MG63 (cell line): ENCODE data around the gene SLFN5. TPM values are rescaled to one million over a fixed set of nuclear protein-coding genes. Genes with fewer than 3 reads are reported as not detected.
"Not testable (repeated sequence)": the region's sequence is repeated elsewhere in the genome, so short reads cannot be mapped to it uniquely, and the experiment has no call there.

Source experiments
- DNase-seq: peaks from one replicate; pipeline ENCODE4 v3.0.0-alpha.2; 2020
- H3K27me3 ChIP-seq: fragments of 250-450 bp; sonication (Bioruptor Pico); 2 replicates; pipeline ENCODE4 v1.5.1; 2020; ENCODE audit warnings: mild to moderate bottlenecking, moderate library complexity
- H3K36me3 ChIP-seq: fragments of 250-450 bp; sonication (Bioruptor Pico); 2 replicates; pipeline ENCODE4 v1.5.1; 2020; ENCODE audit warnings: mild to moderate bottlenecking, moderate library complexity
- H3K4me3 ChIP-seq: fragments of 250-450 bp; sonication (Bioruptor Pico); 2 replicates; pipeline ENCODE4 v1.5.1; 2020; ENCODE audit warnings: mild to moderate bottlenecking, moderate library complexity
- H3K9me3 ChIP-seq: fragments of 250-450 bp; sonication (Bioruptor Pico); 2 replicates; pipeline ENCODE4 v1.5.1; 2020; ENCODE audit warnings: mild to moderate bottlenecking, moderate library complexity
- total RNA-seq: library from RNA; depleted of rRNA; stranded (reverse); fragments of >200 nt; shearing (Covaris generic); gene quantifications from 2 replicates; pipeline ENCODE4 v1.2.3, GENCODE V29; 2014; ENCODE audit warnings: low replicate concordance; rRNA removed

Gene SLFN5
- 4.0 and 11.0 TPM in 2 replicates for total RNA-seq

GRCh38 chr17:35242805-35243560 lies at the start of gene SLFN5:
Gene SLFN5, plus strand, starts transcription at chr17:35243072. Its CDS starts 15,619 bp downstream, at chr17:35258691.
- H3K36me3 ChIP-seq: peaks cover 13% of the 10 kb centered on the region
- H3K4me3 ChIP-seq: peak within 1 kb of the TSS; percentile 81
- DNase-seq: peak; percentile 91
- H3K27me3 ChIP-seq: no peaks in the 10 kb centered on the region
- H3K9me3 ChIP-seq: no peaks in the 10 kb centered on the region

- not testable (repeated sequence) for H3K4me3 ChIP-seq, DNase-seq, H3K9me3 ChIP-seq, H3K27me3 ChIP-seq, H3K36me3 ChIP-seq
Observed at GRCh38 chr17:35194001-35194400, 48.9 kb upstream of the SLFN5 start, which contains the start of gene SLC35G3. Gene SLC35G3, minus strand, starts transcription at chr17:35194393. Its CDS starts 86 bp downstream, at chr17:35194307.

DNA sequence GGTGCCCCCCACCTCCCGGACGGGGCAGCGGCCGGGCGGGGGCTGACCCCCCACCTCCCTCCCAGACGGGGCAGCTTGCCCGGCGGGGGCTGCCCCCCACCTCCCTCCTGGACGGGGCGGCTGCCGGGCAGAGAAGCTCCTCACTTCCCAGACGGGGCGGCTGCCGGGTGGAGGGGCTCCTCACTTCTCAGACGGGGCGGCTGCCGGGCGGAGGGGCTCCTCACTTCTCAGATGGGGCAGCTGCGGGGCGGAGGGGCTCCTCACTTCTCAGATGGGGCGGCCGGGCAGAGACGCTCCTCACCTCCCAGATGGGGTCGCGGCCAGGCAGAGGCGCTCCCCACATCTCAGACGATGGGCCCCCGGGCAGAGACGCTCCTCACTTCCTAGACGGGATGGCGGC lies 47.8 kb upstream of the SLFN5 start:
- not testable (repeated sequence) for H3K9me3 ChIP-seq, H3K4me3 ChIP-seq, H3K27me3 ChIP-seq, H3K36me3 ChIP-seq, DNase-seq

GRCh38 chr17:35202582-35202981 lies 40.3 kb upstream of the SLFN5 start:
- not testable (repeated sequence) for DNase-seq, H3K27me3 ChIP-seq, H3K36me3 ChIP-seq, H3K9me3 ChIP-seq, H3K4me3 ChIP-seq

DNA sequence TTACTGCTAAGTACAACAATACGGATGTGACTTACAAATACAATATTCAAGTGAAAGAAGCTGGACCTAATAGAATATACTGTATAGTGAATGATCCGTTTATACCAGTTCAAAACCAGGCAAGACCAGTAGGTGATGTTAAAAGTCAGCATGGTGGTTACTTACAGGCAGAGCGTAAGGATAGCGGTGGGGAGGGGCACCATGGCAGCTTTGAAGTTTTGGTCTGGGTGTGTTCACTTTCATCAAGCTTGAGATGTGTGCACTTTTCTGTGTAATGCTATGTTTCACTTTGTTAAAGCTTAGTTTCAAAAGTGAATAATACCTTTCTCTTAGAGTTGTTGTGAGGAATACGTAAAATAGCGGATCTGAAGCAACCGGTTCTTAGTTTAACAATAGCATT lies 32.1 kb upstream of the SLFN5 start:
- no peaks in the 10 kb centered on the region for H3K9me3 ChIP-seq
- no peak overlapping the region for H3K4me3 ChIP-seq
- peaks cover 12% of the 10 kb centered on the region; the same call in 1 of the 2 replicates for H3K27me3 ChIP-seq
- no peak for DNase-seq
- H3K36me3 ChIP-seq: no peaks in the 10 kb centered on the region

DNA sequence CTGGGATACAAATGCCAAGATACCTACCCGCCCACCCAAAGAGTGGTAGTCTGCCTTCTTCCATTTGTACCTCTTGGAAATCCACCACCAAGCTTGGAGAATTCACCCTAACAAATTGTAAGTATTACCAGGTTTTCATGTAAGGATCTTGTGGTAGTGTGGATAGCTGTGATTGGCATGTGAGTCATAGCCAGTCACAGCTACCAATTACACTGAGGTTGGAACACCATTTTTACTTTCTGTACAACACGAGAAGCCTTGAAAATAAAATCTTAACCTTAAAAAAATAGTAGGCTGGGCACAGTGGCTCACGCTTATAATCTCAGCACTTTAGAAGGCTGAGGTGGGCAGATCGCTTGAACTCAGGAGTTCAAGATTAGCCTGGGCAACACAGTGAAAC lies 30.2 kb upstream of the SLFN5 start:
- Histone ChIP-seq H3K4me3 (no peak overlapping the region), H3K9me3 (no peaks in the 10 kb centered on the region), H3K36me3 (no peaks in the 10 kb centered on the region), H3K27me3 (peaks cover 13% of the 10 kb centered on the region; the same call in 1 of the 2 replicates)
- no peak for DNase-seq

- DNase-seq: no peak
- no peaks in the 10 kb centered on the region for H3K9me3 ChIP-seq
- H3K4me3 ChIP-seq: no peak overlapping the region
- H3K27me3 ChIP-seq: peaks cover 10% of the 10 kb centered on the region; the same call in 1 of the 2 replicates
- H3K36me3 ChIP-seq: no peaks in the 10 kb centered on the region
Observed at GRCh38 chr17:35213412-35213940, 29.4 kb upstream of the SLFN5 start.

DNA sequence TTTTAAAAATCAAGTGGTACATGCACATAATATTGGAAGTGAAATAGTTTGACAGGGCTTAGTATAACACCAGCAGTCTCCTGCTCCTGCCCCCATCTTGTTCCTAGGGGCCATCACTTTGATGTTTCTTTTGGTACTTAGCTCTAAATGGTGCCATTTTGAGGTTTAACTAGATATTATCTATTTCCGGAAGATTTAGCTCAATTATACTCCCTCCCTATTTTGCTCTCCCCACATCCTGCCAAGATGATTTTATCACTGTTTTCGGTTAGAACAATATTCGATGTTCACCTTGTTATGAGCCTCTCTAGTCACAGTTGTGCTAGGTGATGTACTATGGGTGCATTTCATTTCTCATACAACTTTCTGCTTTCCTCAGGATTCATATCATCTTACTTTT lies 28.7 kb upstream of the SLFN5 start:
- no peaks in the 10 kb centered on the region for H3K36me3 ChIP-seq
- peaks cover 10% of the 10 kb centered on the region; the same call in 1 of the 2 replicates for H3K27me3 ChIP-seq
- no peak overlapping the region for H3K4me3 ChIP-seq
- DNase-seq: no peak
- H3K9me3 ChIP-seq: no peaks in the 10 kb centered on the region

GRCh38 chr17:35214631-35215273 lies 28.1 kb upstream of the SLFN5 start:
- no peaks in the 10 kb centered on the region for H3K36me3 ChIP-seq
- H3K27me3 ChIP-seq: peaks cover 10% of the 10 kb centered on the region; the same call in 1 of the 2 replicates
- DNase-seq: no peak
- H3K9me3 ChIP-seq: no peaks in the 10 kb centered on the region
- no peak overlapping the region for H3K4me3 ChIP-seq

DNA sequence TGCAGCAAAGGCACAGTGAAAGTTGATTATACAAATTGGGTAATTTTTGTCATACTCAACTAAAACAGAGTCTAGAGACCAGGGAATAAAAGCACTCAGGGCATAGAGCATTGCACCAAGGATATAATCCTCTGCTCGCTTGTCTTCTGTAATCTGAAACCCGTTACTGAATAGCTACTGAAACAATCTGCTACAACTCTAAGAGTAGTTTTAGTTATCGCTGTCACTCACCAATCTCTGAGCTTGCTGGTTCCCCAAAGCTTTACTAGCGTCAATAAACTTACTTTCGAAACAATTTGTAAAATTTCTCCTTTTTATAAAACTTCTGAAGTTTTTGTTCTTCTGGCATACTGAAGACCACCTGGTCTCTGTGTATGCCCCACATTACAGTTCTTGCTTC lies 25.8 kb upstream of the SLFN5 start:
- no peaks in the 10 kb centered on the region for H3K9me3 ChIP-seq
- no peak for DNase-seq
- H3K27me3 ChIP-seq: peaks cover 10% of the 10 kb centered on the region; the same call in 1 of the 2 replicates
- H3K36me3 ChIP-seq: no peaks in the 10 kb centered on the region
- no peak overlapping the region for H3K4me3 ChIP-seq

GRCh38 chr17:35218915-35219314 lies 24.0 kb upstream of the SLFN5 start:
- DNase-seq: no peak
- no peaks in the 10 kb centered on the region for H3K36me3 ChIP-seq
- H3K4me3 ChIP-seq: no peak overlapping the region
- peaks cover 4% of the 10 kb centered on the region; the same call in 1 of the 2 replicates for H3K27me3 ChIP-seq
- no peaks in the 10 kb centered on the region for H3K9me3 ChIP-seq

DNA sequence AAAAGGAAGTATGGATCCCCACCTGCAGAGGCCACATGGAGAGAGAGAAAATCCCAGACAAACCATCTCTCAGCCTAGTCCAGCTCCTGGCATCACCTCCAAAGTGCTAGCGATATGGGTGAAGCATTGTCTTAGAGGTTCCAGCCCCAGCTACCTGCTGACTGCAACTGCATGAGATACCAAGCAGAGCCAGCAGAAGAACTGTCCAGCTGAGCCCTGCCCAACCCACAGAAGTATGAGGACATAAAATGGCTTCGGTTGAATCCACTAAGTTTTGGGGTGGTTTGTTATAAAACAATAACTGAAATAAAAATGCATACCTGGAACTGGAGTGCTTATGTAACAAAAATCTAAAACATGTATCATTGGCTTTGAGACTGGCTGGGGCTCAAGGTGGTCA lies 20.4 kb upstream of the SLFN5 start:
- H3K9me3 ChIP-seq: no peaks in the 10 kb centered on the region
- no peak for DNase-seq
- H3K4me3 ChIP-seq: no peak overlapping the region
- H3K27me3 ChIP-seq: no peaks in the 10 kb centered on the region
- H3K36me3 ChIP-seq: no peaks in the 10 kb centered on the region

DNA sequence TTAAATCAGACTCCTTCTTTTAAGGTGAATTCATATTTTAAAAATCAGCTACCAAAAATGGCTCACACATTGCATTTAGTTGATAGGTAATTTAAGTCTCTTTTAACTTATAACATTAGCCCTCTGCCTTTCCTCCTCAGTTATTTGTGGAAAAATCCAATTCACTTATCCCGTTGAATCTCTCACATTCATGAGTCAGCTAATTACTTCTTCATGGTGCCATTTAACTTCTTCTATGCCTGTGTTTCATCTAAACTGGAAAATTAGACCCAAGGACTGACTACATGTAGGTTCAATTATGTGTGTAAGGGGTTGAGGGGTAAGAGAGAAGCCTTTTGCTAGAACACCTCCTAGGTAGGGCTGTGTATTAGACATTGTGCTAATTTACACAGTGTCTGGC lies 18.4 kb upstream of the SLFN5 start:
- Histone ChIP-seq H3K36me3 (no peaks in the 10 kb centered on the region), H3K9me3 (no peaks in the 10 kb centered on the region), H3K4me3 (no peak overlapping the region), H3K27me3 (no peaks in the 10 kb centered on the region)
- no peak for DNase-seq

- H3K9me3 ChIP-seq: no peaks in the 10 kb centered on the region
- H3K4me3 ChIP-seq: no peak overlapping the region
- no peaks in the 10 kb centered on the region for H3K27me3 ChIP-seq
- no peaks in the 10 kb centered on the region for H3K36me3 ChIP-seq
- DNase-seq: no peak
Observed at GRCh38 chr17:35227546-35227945, 15.3 kb upstream of the SLFN5 start.

DNA sequence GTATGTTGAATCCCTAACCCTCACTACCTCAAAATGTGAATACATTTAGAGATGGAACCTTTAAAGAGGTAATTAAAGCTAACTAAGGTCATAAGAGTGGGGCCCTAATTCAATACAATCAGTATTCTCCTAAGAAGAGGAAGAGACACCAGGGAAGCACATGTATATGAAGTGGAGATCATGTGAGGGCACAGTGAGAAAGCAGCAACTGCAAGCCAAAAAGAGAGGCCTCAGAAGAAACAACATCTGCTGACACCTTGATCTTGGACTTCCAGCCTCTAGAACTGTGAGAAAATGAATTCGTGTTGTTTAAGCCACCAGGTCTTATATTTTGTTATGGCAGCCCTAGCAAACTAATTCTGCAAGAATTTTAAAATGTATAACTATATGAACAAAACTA lies 13.2 kb upstream of the SLFN5 start:
- Histone ChIP-seq H3K4me3 (no peak overlapping the region), H3K36me3 (no peaks in the 10 kb centered on the region), H3K27me3 (no peaks in the 10 kb centered on the region), H3K9me3 (no peaks in the 10 kb centered on the region)
- DNase-seq: no peak

GRCh38 chr17:35234315-35234714 lies 8.6 kb upstream of the SLFN5 start:
- H3K36me3 ChIP-seq, H3K9me3 ChIP-seq, DNase-seq, H3K4me3 ChIP-seq, H3K27me3 ChIP-seq: not testable (repeated sequence)

DNA sequence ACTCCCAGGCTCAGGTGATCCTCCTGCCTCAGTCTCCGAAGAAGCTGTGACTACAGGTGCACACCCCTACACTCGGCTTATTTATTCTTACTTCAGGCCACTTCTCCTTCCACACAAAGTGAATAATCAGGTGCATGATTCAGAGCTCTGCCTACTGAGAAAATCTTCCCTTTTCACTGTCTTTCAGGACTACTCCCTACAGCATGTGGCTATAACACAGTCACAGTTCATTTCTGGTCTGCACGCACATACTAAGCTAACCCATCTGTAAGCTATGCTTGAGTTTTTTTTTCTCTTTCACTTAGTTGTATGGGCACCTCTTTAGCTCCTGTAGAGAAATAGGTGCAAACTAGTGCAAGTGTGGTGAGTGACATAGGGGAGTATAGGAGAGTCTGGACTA lies 7.6 kb upstream of the SLFN5 start:
- Histone ChIP-seq H3K4me3 (no peak overlapping the region), H3K9me3 (no peaks in the 10 kb centered on the region)

More for the DNA sequence above, 7.6 kb upstream of the SLFN5 start:
- no peaks in the 10 kb centered on the region for H3K36me3 ChIP-seq
- H3K27me3 ChIP-seq: no peaks in the 10 kb centered on the region
- no peak for DNase-seq
